Measurements from ENCODE around the gene CDC42BPB.

Gene CDC42BPB

DNA sequence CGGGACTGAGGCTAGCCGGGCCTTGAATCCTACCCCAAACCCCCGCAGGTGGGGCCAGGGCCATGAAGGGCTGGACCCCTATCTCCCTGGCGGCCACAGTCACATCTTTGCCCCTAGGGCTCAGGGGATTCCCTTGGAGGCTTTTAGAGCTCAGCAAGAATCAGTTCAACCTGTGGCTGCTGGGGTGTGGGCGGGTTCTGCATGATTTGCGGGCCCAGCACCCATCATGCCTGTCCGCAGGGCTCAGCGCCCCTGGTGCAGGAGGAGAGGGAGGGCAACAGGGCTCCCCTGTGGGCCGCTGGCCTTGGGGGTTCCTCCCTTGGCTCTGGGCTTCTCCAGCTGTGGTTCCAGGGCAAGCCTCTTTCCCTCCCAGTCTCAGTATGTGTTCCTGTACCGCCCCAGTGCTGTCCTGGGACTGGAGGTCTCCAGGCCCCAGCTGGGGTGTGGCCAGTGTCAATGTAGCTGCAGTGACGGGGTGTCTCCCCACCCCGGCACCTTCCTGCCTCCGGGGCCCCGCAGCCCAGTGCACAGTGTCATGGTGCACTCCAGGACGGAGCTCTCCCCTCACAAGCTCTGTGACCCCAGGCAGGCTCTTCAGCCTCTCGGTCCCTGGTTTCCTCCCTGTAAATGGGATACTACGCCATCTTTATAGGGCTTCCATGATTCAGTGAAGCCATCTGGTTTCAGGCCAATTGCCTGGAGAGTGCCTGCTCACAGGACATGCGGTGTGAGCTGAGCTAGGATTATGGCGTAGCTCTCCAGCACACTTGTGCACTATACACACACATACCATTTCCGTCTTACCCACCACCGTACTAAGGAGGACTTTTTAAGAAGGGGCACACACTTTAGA is 16.8 kb upstream of the CDC42BPB start:
- H3K4me3 ChIP-seq (ENCODE audit: low read length): no peak overlapping the region
- no peaks in the 10 kb centered on the region for H3K36me3 ChIP-seq (ENCODE audit: insufficient read depth, low read length)
- H3K9me3 ChIP-seq (ENCODE audit: low read length): no peaks in the 10 kb centered on the region
- peaks cover 24% of the 10 kb centered on the region for H3K27me3 ChIP-seq (ENCODE audit: insufficient read depth, low read length)
- H2AFZ ChIP-seq (ENCODE audit: low read depth, low read length): no peak overlapping the region
- peaks cover 2% of the 10 kb centered on the region for H3K4me1 ChIP-seq (ENCODE audit: insufficient read depth, low read length)

DNA sequence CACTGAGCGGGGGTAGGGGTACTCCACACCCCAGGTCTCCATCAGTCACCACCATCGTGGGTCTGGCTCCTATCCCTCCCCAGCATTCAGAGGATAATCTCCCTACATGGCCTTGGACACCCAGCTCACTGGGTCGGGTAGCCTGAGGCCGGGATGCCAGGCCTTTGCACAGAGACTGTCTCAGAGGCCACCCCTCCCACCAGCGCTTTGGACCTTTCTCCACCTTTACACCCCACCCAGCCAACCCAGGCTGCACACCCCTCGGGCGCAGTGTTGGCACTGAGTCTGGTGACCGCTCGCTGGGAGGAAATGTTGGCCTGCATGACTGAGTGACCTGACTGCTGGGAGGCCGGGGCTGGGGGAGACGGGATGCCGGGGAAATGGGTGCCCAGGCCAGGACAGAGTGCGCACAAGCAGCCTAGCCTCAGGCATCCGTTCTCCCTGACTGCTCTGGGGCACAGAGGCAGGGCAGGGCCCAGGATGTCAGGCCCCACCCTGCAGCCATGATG is 16.1 kb upstream of the CDC42BPB start:
- Histone ChIP-seq H3K27me3 (ENCODE audit: insufficient read depth, low read length) (peaks cover 24% of the 10 kb centered on the region), H3K4me1 (ENCODE audit: insufficient read depth, low read length) (peaks cover 2% of the 10 kb centered on the region), H3K36me3 (ENCODE audit: insufficient read depth, low read length) (no peaks in the 10 kb centered on the region), H3K4me3 (ENCODE audit: low read length) (no peak overlapping the region), H3K9me3 (ENCODE audit: low read length) (no peaks in the 10 kb centered on the region), H2AFZ (ENCODE audit: low read depth, low read length) (no peak overlapping the region)

DNA sequence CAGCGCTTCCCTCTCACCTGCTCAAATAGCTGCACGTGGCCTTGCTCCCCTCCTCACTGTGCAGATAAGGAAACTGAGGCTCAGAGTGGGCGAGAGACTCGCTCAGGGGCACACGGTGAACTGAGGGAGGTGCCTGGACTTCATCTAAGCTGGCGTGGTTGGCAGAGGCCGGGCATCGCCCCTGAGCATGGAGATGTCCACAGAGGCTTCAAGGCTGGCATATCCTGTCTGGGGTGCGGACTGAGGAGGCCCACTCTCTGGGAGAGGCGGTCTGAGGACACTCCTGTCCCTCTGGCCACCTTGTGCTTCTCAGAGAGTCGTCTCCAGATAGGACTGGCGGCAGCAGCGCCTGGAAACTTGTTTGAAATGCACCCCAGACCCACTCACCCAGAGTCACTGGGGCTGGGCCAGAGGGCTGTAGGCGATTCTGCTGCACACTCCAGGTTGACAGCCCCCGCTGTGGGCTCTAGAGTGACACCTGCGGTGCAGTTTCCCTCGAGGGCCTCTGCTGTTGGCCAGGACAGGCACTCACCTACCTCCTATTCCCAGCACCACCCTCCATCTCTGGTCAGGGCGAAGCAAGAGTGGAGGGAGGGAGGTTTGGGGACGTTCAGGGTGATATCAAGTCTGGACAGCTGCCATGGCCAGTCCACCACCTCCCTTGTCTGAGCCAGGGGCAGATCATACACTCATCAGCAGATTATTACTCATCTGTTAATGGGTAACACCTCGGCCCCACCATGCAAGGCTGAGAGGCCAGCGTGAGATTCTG is 15.4 kb upstream of the CDC42BPB start:
- peaks cover 2% of the 10 kb centered on the region for H3K4me1 ChIP-seq (ENCODE audit: insufficient read depth, low read length)
- H3K27me3 ChIP-seq (ENCODE audit: insufficient read depth, low read length): peaks cover 24% of the 10 kb centered on the region
- no peak overlapping the region for H3K4me3 ChIP-seq (ENCODE audit: low read length)
- no peaks in the 10 kb centered on the region for H3K9me3 ChIP-seq (ENCODE audit: low read length)
- no peaks in the 10 kb centered on the region for H3K36me3 ChIP-seq (ENCODE audit: insufficient read depth, low read length)
- no peak overlapping the region for H2AFZ ChIP-seq (ENCODE audit: low read depth, low read length)

DNA sequence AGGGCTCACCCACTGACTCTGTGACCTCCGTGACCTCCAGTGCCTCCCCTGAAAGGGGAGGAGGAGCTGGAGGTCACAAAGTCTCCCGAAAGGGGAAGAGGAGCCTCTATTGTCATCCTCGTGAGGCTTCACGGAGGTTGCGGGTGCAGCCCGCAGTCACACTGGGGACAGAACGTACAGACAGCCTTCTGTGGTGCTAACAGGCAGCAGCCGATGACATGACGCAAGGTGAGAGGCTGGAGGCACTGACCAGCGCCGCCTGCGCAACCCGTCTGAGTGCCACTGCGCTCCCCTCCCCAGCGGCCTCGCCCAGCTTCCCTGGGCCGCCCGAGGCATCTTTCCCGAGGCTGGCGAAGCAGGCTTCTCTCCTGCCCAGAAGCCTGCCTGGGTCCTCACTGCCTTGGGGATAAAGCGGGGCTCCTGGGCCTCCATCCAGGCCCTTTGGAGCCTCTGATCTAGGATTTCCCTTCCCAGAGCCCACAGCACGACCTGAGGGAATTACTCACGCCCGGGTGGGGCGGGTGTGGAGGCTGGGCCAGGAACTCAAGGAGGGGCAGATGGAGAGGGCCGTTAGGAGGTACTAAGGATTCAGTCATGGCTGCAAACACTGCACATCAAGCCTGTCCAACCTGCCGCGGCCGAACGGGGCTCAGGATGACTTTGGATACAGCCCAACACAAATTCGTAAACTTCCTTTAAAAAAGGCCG is 14.3 kb upstream of the CDC42BPB start:
- no peaks in the 10 kb centered on the region for H3K36me3 ChIP-seq (ENCODE audit: insufficient read depth, low read length)
- H3K4me3 ChIP-seq (ENCODE audit: low read length): no peak overlapping the region
- H3K4me1 ChIP-seq (ENCODE audit: insufficient read depth, low read length): peaks cover 2% of the 10 kb centered on the region
- peaks cover 24% of the 10 kb centered on the region for H3K27me3 ChIP-seq (ENCODE audit: insufficient read depth, low read length)
- no peak overlapping the region for H2AFZ ChIP-seq (ENCODE audit: low read depth, low read length)
- no peaks in the 10 kb centered on the region for H3K9me3 ChIP-seq (ENCODE audit: low read length)

DNA sequence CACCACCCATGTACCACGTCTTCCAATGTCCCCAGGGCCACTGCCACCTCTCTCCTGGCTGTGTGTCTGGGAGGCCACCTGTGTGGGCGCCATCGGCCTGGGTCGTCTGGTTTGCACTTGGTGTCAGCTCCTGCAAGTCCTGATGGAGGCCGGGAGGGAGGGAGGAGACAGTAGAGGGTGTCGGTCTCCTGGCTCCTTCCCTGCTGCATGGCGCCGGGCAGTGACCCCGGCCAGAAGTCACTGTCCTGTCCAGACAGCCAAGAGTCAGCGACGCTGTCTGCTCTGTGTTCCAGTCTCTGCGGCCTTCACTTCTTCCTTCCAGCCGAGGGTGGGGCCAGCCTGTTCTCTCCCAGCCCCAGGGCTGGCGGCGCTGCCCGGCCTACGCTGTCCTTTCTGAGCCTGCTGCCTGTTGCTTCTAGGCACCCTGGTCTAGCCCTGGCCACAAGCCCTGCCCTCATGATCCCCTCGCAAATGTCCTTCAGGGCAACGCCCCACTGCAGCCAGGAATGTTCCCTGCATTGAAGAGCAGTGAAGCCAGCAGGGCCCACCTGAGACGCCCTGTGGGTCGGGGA is 13.7 kb upstream of the CDC42BPB start:
- peaks cover 24% of the 10 kb centered on the region for H3K27me3 ChIP-seq (ENCODE audit: insufficient read depth, low read length)
- H3K4me3 ChIP-seq (ENCODE audit: low read length): no peak overlapping the region
- H2AFZ ChIP-seq (ENCODE audit: low read depth, low read length): no peak overlapping the region
- peaks cover 2% of the 10 kb centered on the region for H3K4me1 ChIP-seq (ENCODE audit: insufficient read depth, low read length)
- no peaks in the 10 kb centered on the region for H3K9me3 ChIP-seq (ENCODE audit: low read length)
- no peaks in the 10 kb centered on the region for H3K36me3 ChIP-seq (ENCODE audit: insufficient read depth, low read length)

DNA sequence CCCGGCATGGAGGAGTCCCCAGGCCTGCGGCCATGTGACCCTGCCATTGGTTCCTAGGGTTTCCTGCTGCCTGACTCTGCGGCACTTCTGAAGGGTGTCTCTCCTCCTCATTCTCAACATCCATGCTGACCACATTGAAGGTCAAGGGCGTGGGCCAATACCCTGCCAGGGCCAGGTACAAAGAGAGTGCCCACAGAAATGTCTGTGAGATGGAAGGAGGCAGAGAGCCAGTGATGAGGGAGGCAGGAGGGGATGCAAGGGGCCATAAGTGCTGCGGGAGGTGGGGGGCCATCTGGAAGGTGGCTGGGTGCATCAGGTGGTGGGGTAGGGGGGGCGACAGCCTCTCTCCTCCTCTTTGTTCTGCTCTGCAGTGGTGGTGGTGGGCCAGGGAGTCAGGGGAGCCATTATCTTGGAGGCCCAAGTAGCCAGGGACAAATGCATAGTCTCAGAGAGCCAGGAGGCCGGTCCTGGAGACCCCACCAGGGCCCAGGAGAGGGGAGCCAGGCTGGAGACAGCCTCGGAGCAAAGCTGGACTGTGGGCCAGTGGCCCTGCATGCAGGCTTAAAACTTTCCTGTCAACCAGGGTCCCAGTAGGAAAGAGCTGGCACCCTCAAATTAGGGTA is 13.0 kb upstream of the CDC42BPB start:
- no peak overlapping the region for H3K4me3 ChIP-seq (ENCODE audit: low read length)
- peaks cover 24% of the 10 kb centered on the region for H3K27me3 ChIP-seq (ENCODE audit: insufficient read depth, low read length)
- H3K36me3 ChIP-seq (ENCODE audit: insufficient read depth, low read length): no peaks in the 10 kb centered on the region
- no peak overlapping the region for H2AFZ ChIP-seq (ENCODE audit: low read depth, low read length)
- peaks cover 2% of the 10 kb centered on the region for H3K4me1 ChIP-seq (ENCODE audit: insufficient read depth, low read length)
- no peaks in the 10 kb centered on the region for H3K9me3 ChIP-seq (ENCODE audit: low read length)

DNA sequence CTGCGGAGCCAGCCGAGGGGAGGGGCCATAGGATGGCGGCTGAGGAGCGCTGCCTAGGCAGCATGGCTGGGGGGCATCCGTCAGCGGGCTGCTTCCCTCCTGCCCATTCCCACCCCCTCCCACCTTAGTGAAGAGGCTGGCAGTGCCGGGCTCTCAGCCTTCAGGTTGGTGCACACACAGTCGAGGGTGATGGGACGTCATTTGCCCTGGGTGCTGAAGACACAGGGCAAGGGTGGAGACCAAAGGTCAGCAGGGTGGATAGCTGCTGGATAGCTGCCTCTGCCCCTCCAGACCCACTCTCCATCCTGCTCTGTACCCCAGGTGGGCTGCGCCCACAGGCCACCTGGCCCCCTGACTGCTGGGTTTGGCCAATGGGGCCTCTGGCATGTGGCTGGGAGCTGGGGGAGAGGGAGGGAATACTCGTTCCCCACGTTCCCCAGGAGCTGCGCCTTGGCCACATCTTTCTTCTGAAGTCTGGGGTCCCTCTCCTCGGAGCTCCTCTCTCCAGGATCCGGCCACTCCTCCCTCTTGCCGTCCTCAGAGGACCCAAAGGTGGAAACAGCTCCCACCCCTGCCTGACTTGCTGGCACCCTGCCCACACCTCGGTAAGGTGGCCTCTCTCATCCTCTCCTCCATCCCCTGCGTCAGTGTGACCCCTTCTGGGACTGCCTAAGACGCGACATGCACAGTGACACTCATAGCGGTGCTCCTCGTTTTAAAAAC is 11.2 kb upstream of the CDC42BPB start:
- no peaks in the 10 kb centered on the region for H3K36me3 ChIP-seq (ENCODE audit: insufficient read depth, low read length)
- H3K4me1 ChIP-seq (ENCODE audit: insufficient read depth, low read length): no peaks in the 10 kb centered on the region
- peaks cover 11% of the 10 kb centered on the region for H3K27me3 ChIP-seq (ENCODE audit: insufficient read depth, low read length)
- no peak overlapping the region for H2AFZ ChIP-seq (ENCODE audit: low read depth, low read length)
- H3K4me3 ChIP-seq (ENCODE audit: low read length): no peak overlapping the region
- H3K9me3 ChIP-seq (ENCODE audit: low read length): no peaks in the 10 kb centered on the region

DNA sequence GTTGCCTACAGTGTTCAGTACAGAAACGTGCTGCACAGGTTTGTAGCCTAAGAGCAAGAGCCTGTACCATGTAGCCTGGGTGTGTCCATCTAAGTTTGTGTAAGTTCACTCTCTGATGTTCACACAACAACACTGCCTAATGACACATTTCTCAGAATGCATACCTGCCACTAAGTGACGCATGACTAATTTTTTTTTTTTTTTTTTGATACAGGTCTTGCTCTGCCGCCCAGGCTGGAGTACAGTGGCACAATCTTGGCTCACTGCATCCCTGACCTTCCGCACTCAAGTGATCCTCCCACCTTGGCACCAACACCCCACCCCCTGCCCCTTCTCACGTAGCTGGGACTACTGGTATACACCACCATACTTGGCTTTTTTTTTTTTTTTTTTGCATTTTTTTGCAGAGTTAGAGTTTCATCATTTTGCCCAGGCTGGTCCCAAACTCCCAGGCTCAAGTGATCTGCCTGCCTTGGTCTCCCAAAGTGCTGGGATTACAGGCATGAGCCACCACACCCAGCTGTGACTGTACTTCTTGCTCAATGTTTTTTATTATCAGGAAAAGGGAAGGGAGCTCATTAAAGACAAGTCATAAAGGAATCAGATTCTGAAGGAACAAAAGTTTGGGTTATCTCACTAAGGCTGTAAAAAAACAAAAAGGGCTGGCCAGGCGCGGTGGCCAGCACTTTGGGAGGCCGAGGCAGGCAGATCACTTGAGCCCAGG is 10.0 kb upstream of the CDC42BPB start:
- Histone ChIP-seq H2AFZ (ENCODE audit: low read depth, low read length) (no peak overlapping the region), H3K27me3 (ENCODE audit: insufficient read depth, low read length) (peaks cover under 1% of the 10 kb centered on the region), H3K9me3 (ENCODE audit: low read length) (no peaks in the 10 kb centered on the region), H3K4me3 (ENCODE audit: low read length) (no peak overlapping the region), H3K4me1 (ENCODE audit: insufficient read depth, low read length) (no peaks in the 10 kb centered on the region), H3K36me3 (ENCODE audit: insufficient read depth, low read length) (no peaks in the 10 kb centered on the region)

DNA sequence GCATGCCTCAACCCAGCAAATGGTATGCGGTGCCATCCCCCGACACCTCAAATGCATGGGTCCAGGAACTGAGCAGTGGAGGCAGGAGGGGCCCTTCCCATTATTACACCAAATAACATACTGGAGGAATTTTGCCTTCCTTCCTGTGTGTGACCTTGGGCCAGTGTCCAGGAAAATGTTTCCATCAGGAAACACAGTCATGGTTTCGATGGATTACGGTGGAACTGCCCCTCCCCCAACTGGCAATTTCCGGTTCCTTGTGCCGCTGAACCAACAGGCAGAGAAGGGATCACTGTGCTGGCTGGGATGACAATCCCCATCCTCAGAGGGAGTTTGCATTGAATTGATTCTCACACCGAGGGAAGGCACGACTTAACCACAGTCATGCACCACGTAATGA is 9.1 kb upstream of the CDC42BPB start:
- H3K36me3 ChIP-seq (ENCODE audit: insufficient read depth, low read length): no peaks in the 10 kb centered on the region

DNA sequence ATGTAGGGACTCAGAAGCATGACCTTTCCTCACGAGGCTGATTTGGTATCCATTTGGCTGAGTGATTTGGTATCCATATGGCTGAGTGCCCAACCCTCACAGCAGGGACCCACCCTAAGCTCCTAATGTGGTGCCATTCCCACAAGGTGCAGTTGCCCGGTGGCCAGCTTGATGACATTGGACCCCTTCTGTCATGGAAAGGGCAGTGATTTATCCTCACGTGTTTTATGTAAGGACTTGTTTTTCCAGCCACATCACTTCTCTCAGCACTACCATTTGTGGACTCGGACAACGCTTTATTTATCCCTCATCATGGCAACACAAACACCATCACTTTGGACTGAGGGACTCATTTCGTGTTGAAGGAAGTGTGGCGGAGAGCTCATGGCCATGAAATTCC is 8.5 kb upstream of the CDC42BPB start:
- no peak overlapping the region for H2AFZ ChIP-seq (ENCODE audit: low read depth, low read length)
- H3K27me3 ChIP-seq (ENCODE audit: insufficient read depth, low read length): no peaks in the 10 kb centered on the region
- H3K4me1 ChIP-seq (ENCODE audit: insufficient read depth, low read length): no peaks in the 10 kb centered on the region
- no peaks in the 10 kb centered on the region for H3K36me3 ChIP-seq (ENCODE audit: insufficient read depth, low read length)
- H3K9me3 ChIP-seq (ENCODE audit: low read length): no peaks in the 10 kb centered on the region
- H3K4me3 ChIP-seq (ENCODE audit: low read length): no peak overlapping the region

More for the DNA sequence above, 9.1 kb upstream of the CDC42BPB start:
- Histone ChIP-seq H3K9me3 (ENCODE audit: low read length) (no peaks in the 10 kb centered on the region), H3K27me3 (ENCODE audit: insufficient read depth, low read length) (no peaks in the 10 kb centered on the region), H2AFZ (ENCODE audit: low read depth, low read length) (no peak overlapping the region), H3K4me1 (ENCODE audit: insufficient read depth, low read length) (no peaks in the 10 kb centered on the region), H3K4me3 (ENCODE audit: low read length) (no peak overlapping the region)

DNA sequence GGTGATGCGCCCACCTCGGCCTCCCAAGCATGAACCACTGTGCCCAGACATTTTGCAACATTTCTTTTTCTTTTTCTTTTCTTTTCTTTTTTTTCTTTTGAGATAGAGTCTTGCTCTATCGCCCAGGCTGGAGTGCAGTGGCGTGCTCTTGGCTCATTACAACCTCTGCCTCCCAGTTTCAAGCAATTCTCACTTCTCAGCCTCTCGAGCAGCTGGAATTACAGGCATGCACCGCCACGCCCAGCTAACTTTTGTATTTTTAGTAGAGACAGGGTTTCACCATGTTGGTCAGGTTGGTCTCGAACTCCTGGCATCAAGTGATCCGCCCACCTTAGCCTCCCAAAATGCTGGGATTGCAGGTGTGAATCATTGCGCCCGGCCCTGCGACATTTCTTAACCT is 7.6 kb upstream of the CDC42BPB start:
- Histone ChIP-seq H3K36me3 (ENCODE audit: insufficient read depth, low read length) (no peaks in the 10 kb centered on the region), H3K4me1 (ENCODE audit: insufficient read depth, low read length) (no peaks in the 10 kb centered on the region), H2AFZ (ENCODE audit: low read depth, low read length) (no peak overlapping the region), H3K9me3 (ENCODE audit: low read length) (no peaks in the 10 kb centered on the region), H3K4me3 (ENCODE audit: low read length) (no peak overlapping the region), H3K27me3 (ENCODE audit: insufficient read depth, low read length) (no peaks in the 10 kb centered on the region)
